Lower lobe of right lung (tissue), 2 donors: ENCODE data around the gene ST6GALNAC3. TPM values are rescaled to one million over a fixed set of nuclear protein-coding genes. Genes with fewer than 3 reads are reported as not detected.

Experiments used
- ATAC-seq, 2 donors: fragments of 200-7000 bp; cut with Tn5 transposase; one replicate each; pipeline ENCODE4 v1.9.1; 2020 to 2022; ENCODE audit warnings: mild to moderate bottlenecking in 2 of 2, moderate library complexity in 2 of 2
- DNase-seq: peaks from one replicate; pipeline ENCODE4 v3.0.0-alpha.2; 2020
- H3K27ac ChIP-seq: fragments of 200-600 bp; one replicate; pipeline ENCODE4 v1.8.0; 2022
- H3K27me3 ChIP-seq: fragments of 200-600 bp; one replicate; pipeline ENCODE4 v1.8.0; 2022; ENCODE audit warnings: low read depth
- H3K36me3 ChIP-seq: fragments of 200-600 bp; one replicate; pipeline ENCODE4 v1.8.0; 2022; ENCODE audit warnings: mild to moderate bottlenecking
- H3K4me1 ChIP-seq: fragments of 200-600 bp; one replicate; pipeline ENCODE4 v1.8.0; 2022
- H3K4me3 ChIP-seq: fragments of 200-600 bp; one replicate; pipeline ENCODE4 v1.8.0; 2022; ENCODE audit warnings: mild to moderate bottlenecking
- H3K9me3 ChIP-seq: fragments of 200-600 bp; one replicate; pipeline ENCODE4 v1.8.0; 2022
- intact Hi-C: fragments of 100-400 bp; cut with DNase I; formaldehyde crosslinking; loops from one replicate; pipeline ENCODE4 v1.11.0; 2022
- total RNA-seq: library from RNA; stranded (reverse); fragmentation: NEBNext Ultra II Directional; extraction: Animal tissue kit (Norgen Biotek cat#: 25700); gene quantifications from one replicate; pipeline ENCODE4 v1.2.1, GENCODE V29; 2021
- TF ChIP-seq, protein P1 (sequence below): fragments of 200-600 bp; IDR thresholded peaks from one replicate; pipeline ENCODE4 v1.8.0; 2022; ENCODE audit warnings: antibody characterized with exemption, mild to moderate bottlenecking
- donor health status: DM: no; HTN: yes; CAD: no; lungs with severe emphysema.

Gene ST6GALNAC3
- total RNA-seq, 1 donor from 2014 or later = 8.8 TPM

DNA sequence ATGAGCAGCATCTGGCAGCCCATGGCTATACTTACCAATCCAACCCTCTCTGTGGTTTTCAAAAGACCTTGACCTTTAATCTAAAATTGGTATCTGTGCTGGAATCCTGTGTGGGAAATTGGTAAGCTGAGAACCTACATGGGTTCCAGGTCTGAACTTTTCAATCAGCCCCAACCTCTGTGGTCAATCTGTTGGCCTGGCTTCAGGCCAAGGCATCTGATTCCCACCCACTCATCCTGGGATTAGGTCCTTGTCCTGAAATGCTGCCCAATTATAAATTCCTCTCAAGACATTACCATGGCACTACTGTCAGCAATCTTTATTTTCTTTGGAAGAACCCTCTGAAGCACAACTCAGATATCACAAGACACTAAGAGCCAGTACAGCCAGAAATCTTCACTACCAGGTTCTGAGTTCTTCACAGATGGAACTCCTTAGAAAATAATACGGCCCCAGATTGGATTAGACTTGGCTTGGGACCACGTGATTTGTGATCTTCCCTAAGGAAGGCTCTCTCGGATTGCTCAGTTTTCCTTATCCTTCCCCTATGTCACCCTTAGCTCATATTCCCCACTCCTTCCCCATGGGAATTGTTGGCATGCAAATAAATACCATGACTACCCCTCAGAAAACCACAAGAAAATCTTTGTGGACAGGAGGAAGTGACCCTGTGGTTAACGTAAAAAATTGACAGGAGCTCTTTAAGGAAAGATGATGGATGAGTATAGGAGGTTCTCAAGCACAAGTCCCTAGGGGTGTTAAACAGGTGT is 584.8 kb downstream of the ST6GALNAC3 start:
- intact Hi-C loops = no loop called here
- no peaks in the 10 kb centered on the region for H3K36me3 ChIP-seq
- H3K27ac ChIP-seq = no peak overlapping the region
- ATAC-seq (no peak), DNase-seq (no peak)
- no peaks in the 10 kb centered on the region for H3K4me1 ChIP-seq
- TF ChIP-seq, protein P1, sequence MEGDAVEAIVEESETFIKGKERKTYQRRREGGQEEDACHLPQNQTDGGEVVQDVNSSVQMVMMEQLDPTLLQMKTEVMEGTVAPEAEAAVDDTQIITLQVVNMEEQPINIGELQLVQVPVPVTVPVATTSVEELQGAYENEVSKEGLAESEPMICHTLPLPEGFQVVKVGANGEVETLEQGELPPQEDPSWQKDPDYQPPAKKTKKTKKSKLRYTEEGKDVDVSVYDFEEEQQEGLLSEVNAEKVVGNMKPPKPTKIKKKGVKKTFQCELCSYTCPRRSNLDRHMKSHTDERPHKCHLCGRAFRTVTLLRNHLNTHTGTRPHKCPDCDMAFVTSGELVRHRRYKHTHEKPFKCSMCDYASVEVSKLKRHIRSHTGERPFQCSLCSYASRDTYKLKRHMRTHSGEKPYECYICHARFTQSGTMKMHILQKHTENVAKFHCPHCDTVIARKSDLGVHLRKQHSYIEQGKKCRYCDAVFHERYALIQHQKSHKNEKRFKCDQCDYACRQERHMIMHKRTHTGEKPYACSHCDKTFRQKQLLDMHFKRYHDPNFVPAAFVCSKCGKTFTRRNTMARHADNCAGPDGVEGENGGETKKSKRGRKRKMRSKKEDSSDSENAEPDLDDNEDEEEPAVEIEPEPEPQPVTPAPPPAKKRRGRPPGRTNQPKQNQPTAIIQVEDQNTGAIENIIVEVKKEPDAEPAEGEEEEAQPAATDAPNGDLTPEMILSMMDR = no peak
- H3K4me3 ChIP-seq = no peak overlapping the region
- H3K27me3 ChIP-seq = no peaks in the 10 kb centered on the region
- no peaks in the 10 kb centered on the region for H3K9me3 ChIP-seq

DNA sequence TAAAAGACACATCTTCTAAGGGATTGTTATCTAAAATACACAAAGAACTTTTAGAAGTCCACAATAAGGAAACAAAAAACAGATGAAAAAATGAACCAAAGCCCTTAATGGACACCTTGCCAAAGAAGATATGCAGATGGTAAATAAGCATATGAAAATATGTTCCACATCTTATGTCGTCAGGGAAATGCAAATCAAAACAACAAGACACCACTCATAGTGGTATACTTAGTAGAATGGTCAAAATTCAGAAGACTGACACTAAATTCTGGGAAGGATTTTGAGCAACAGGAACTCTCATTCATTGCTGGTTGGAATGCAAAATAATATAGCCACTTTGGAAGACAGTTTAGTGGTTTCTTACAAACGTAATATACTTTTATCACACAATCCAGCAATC is 587.0 kb downstream of the ST6GALNAC3 start:
- intact Hi-C loops = no loop called here
- TF ChIP-seq, protein P1 = no peak
- Histone ChIP-seq H3K27me3 (no peaks in the 10 kb centered on the region), H3K4me3 (no peak overlapping the region), H3K9me3 (no peaks in the 10 kb centered on the region), H3K36me3 (no peaks in the 10 kb centered on the region), H3K27ac (no peak overlapping the region), H3K4me1 (no peaks in the 10 kb centered on the region)
- ATAC-seq (no peak), DNase-seq (no peak)

DNA sequence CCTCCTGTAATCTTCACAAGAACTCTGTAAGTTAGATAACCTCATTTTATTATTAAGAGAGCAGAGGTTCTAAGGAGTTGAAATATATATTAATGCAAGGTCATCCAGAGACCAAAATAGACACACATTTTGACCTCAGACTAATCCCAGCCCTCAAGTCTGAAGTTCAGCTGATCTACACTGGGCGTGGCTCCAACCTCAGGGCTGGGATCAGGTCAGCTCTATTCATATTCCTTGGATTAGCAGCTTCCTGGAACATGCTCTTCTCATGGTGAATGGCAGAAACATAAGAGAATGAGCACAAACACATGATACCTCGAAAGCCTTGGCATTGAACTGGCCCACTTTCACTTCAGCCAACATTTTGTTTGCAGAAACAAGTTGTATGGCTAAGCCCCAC is 592.0 kb downstream of the ST6GALNAC3 start:
- DNase-seq = no peak
- intact Hi-C loops = no loop called here
- H3K27ac ChIP-seq = no peak overlapping the region
- H3K4me3 ChIP-seq = no peak overlapping the region
- H3K9me3 ChIP-seq = no peaks in the 10 kb centered on the region
- ATAC-seq = no peak
- TF ChIP-seq, protein P1 = no peak
- no peaks in the 10 kb centered on the region for H3K4me1 ChIP-seq
- no peaks in the 10 kb centered on the region for H3K36me3 ChIP-seq
- no peaks in the 10 kb centered on the region for H3K27me3 ChIP-seq

DNA sequence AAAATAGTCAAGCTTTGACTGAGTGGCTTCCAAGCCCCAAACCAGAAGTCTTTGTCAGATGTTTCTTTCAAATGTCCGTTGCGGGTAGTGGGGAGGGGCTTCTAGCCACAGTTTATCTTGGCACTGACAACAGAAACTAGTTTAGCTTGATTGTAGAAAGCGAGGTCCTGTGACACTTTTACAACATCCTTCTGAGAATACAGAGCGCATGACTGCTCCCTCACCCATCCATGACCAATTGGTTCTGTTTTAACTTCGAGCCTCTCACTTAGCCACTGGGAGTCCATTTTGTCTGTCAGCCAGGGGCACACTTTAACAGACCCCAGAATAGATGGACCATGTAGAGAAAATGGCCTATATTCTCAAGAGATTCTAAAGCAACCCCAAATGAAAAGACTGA is 593.5 kb downstream of the ST6GALNAC3 start:
- H3K36me3 ChIP-seq = no peaks in the 10 kb centered on the region
- ATAC-seq (no peak), DNase-seq (no peak)
- H3K27ac ChIP-seq = no peak overlapping the region
- no peaks in the 10 kb centered on the region for H3K9me3 ChIP-seq
- intact Hi-C loops = no loop called here
- no peaks in the 10 kb centered on the region for H3K4me1 ChIP-seq
- H3K27me3 ChIP-seq = no peaks in the 10 kb centered on the region
- no peak overlapping the region for H3K4me3 ChIP-seq
- TF ChIP-seq, protein P1 = no peak

DNA sequence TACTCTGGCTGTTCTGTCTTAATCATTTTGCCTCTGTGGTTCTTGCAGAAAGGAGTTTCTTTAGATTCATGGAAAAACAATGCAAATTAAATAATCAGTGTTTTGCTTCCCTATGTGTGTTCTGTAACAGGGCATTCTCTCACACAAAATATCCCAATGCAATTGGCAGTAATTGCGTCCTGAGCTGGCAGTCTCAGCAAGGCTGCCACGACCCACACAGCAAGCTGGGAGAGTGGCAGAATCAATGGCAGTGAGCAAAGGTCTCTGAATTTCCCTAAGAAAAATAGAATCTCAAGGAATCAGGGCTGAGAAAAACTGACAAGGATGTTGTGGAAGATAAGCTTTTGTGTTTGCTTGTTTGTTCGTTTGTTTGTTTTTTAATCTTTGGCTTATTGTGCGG is 594.6 kb downstream of the ST6GALNAC3 start:
- no peaks in the 10 kb centered on the region for H3K27me3 ChIP-seq
- H3K36me3 ChIP-seq = no peaks in the 10 kb centered on the region
- DNase-seq (no peak), ATAC-seq (no peak)
- H3K4me3 ChIP-seq = no peak overlapping the region
- no peaks in the 10 kb centered on the region for H3K9me3 ChIP-seq
- H3K27ac ChIP-seq = no peak overlapping the region
- TF ChIP-seq, protein P1 = no peak
- H3K4me1 ChIP-seq = no peaks in the 10 kb centered on the region
- intact Hi-C loops = no loop called here
